ENCODE results near the gene DENND1A. TPM values are rescaled to one million over a fixed set of nuclear protein-coding genes. Genes with fewer than 3 reads are reported as not detected.

The DENND1A gene
- total RNA-seq, 1 experiment from 2014 or later, result 42.5 TPM

- TF ChIP-seq CTCF (IDR thresholded peaks at IDR 0.05; ENCODE audit: unreplicated experiment), result no peak
- Mint-ChIP-seq H3K27ac (ENCODE audit: low read depth, unreplicated experiment) (no peak overlapping the region), H3K9me3 (ENCODE audit: unreplicated experiment) (no peaks in the 10 kb centered on the region), H3K4me1 (ENCODE audit: insufficient read depth, unreplicated experiment) (no peaks in the 10 kb centered on the region), H3K36me3 (ENCODE audit: insufficient read depth, unreplicated experiment) (peaks cover 20% of the 10 kb centered on the region), H3K4me3 (ENCODE audit: unreplicated experiment) (no peak overlapping the region), H3K27me3 (ENCODE audit: insufficient read depth, unreplicated experiment) (no peaks in the 10 kb centered on the region)
- BruUV-seq (replicated peaks), result no TSS peak
- intact Hi-C loops (cut with micrococcal nuclease), result no loop called here
- CTCF ChIA-PET, result interaction anchor here (0.6 kb wide), 1 partner anchor 31 kb away, joined by 7 read pairs; no protein-coding TSS in a partner anchor
- POLR2A ChIA-PET, result no interaction called here
- DNase-seq (ENCODE audit: unreplicated experiment), result no peak
Measured at GRCh38 chr9:123418506-123418905, 511.4 kb downstream of the DENND1A start.

- no peaks in the 10 kb centered on the region for H3K4me1 Mint-ChIP-seq (ENCODE audit: insufficient read depth, unreplicated experiment)
- CTCF ChIA-PET, result interaction anchor here (0.6 kb wide), 1 partner anchor 30 kb away, joined by 7 read pairs; no protein-coding TSS in a partner anchor
- no peak overlapping the region for H3K4me3 Mint-ChIP-seq (ENCODE audit: unreplicated experiment)
- H3K27me3 Mint-ChIP-seq (ENCODE audit: insufficient read depth, unreplicated experiment), result no peaks in the 10 kb centered on the region
- intact Hi-C loops (cut with micrococcal nuclease), result no loop called here
- POLR2A ChIA-PET, result no interaction called here
- H3K9me3 Mint-ChIP-seq (ENCODE audit: unreplicated experiment), result no peaks in the 10 kb centered on the region
- H3K27ac Mint-ChIP-seq (ENCODE audit: low read depth, unreplicated experiment), result no peak overlapping the region
- no TSS peak for BruUV-seq (replicated peaks)
- TF ChIP-seq CTCF (IDR thresholded peaks at IDR 0.05; ENCODE audit: unreplicated experiment), result no peak
- no peak for DNase-seq (ENCODE audit: unreplicated experiment)
- H3K36me3 Mint-ChIP-seq (ENCODE audit: insufficient read depth, unreplicated experiment), result peaks cover 20% of the 10 kb centered on the region
Measured at GRCh38 chr9:123418052-123418430, 511.9 kb downstream of the DENND1A start.

- ChIA-PET CTCF (interaction anchor here (0.6 kb wide), 1 partner anchor 219 kb away, joined by 3 read pairs; no protein-coding TSS in a partner anchor), POLR2A (no interaction called here)
- no peaks in the 10 kb centered on the region for H3K9me3 Mint-ChIP-seq (ENCODE audit: unreplicated experiment)
- no peaks in the 10 kb centered on the region for H3K4me1 Mint-ChIP-seq (ENCODE audit: insufficient read depth, unreplicated experiment)
- TF ChIP-seq CTCF (IDR thresholded peaks at IDR 0.05; ENCODE audit: unreplicated experiment), result no peak
- intact Hi-C loops (cut with micrococcal nuclease), result no loop called here
- H3K36me3 Mint-ChIP-seq (ENCODE audit: insufficient read depth, unreplicated experiment), result peaks cover 20% of the 10 kb centered on the region
- H3K27ac Mint-ChIP-seq (ENCODE audit: low read depth, unreplicated experiment), result no peak overlapping the region
- H3K4me3 Mint-ChIP-seq (ENCODE audit: unreplicated experiment), result no peak overlapping the region
- no peak for DNase-seq (ENCODE audit: unreplicated experiment)
- BruUV-seq (replicated peaks), result no TSS peak
- no peaks in the 10 kb centered on the region for H3K27me3 Mint-ChIP-seq (ENCODE audit: insufficient read depth, unreplicated experiment)
Measured at GRCh38 chr9:123417289-123418051, 512.5 kb downstream of the DENND1A start.

- Mint-ChIP-seq H3K27me3 (ENCODE audit: insufficient read depth, unreplicated experiment) (no peaks in the 10 kb centered on the region), H3K4me1 (ENCODE audit: insufficient read depth, unreplicated experiment) (no peaks in the 10 kb centered on the region), H3K36me3 (ENCODE audit: insufficient read depth, unreplicated experiment) (peaks cover 14% of the 10 kb centered on the region), H3K9me3 (ENCODE audit: unreplicated experiment) (no peaks in the 10 kb centered on the region), H3K4me3 (ENCODE audit: unreplicated experiment) (no peak overlapping the region), H3K27ac (ENCODE audit: low read depth, unreplicated experiment) (no peak overlapping the region)
- CTCF ChIA-PET, result interaction anchor here (0.6 kb wide), 1 partner anchor 325 kb away, joined by 3 read pairs; no protein-coding TSS in a partner anchor
- intact Hi-C loops (cut with micrococcal nuclease), result no loop called here
- no peak for TF ChIP-seq CTCF (IDR thresholded peaks at IDR 0.05; ENCODE audit: unreplicated experiment)
- no TSS peak for BruUV-seq (replicated peaks)
- POLR2A ChIA-PET, result interaction anchor here (0.5 to 0.6 kb wide), 3 partner anchors 10 to 348 kb away, joined by 3 to 4 read pairs (median 3); no protein-coding TSS in a partner anchor
- no peak for DNase-seq (ENCODE audit: unreplicated experiment)
Measured at GRCh38 chr9:123416176-123416575, 513.8 kb downstream of the DENND1A start.
